Measurements from ENCODE around the gene CS. TPM values are rescaled to one million over a fixed set of nuclear protein-coding genes. Genes with fewer than 3 reads are reported as not detected.
"Not testable (repeated sequence)": the region's sequence is repeated elsewhere in the genome, so short reads cannot be mapped to it uniquely, and the experiment has no call there.

Gene CS
- polyA plus RNA-seq, 3 donors = 82.8 to 289 (median 83.0) TPM

GRCh38 chr12:56288705-56289387 lies 11.3 kb downstream of the CS start:
- WGBS, 3 donors = 78 to 89% (median 83%) methylated on average over 3 of the region's 3 CpGs
- H3K27ac ChIP-seq (ENCODE audit: low read depth, low read length) = no peak overlapping the region

GRCh38 chr12:56286044-56286830 lies 13.9 kb downstream of the CS start:
- WGBS, 3 donors = 16 to 34% (median 28%) methylated on average over 4 of the region's 4 CpGs
- no peak overlapping the region for H3K27ac ChIP-seq (ENCODE audit: low read depth, low read length)

GRCh38 chr12:56284263-56284662 lies 15.9 kb downstream of the CS start:
- WGBS, 3 donors = 85 to 93% (median 93%) methylated on average over 5 of the region's 5 CpGs
- not testable (repeated sequence) for H3K27ac ChIP-seq (ENCODE audit: low read depth, low read length)

GRCh38 chr12:56282579-56282978 lies 17.6 kb downstream of the CS start:
- H3K27ac ChIP-seq (ENCODE audit: low read depth, low read length) = no peak overlapping the region
- 94 to 97% (median 97%) methylated on average over 2 of the region's 2 CpGs for WGBS, 3 donors

GRCh38 chr12:56282030-56282429 lies 18.1 kb downstream of the CS start:
- no peak overlapping the region for H3K27ac ChIP-seq (ENCODE audit: low read depth, low read length)
- WGBS, 3 donors = 72 to 89% (median 77%) methylated on average over 6 of the region's 6 CpGs

GRCh38 chr12:56280849-56281248 lies 19.3 kb downstream of the CS start:
- no peak overlapping the region for H3K27ac ChIP-seq (ENCODE audit: low read depth, low read length)

- WGBS, 3 donors = 94 to 95% (median 94%) methylated on average over 3 of the region's 3 CpGs
- no peak overlapping the region for H3K27ac ChIP-seq (ENCODE audit: low read depth, low read length)
Measured at GRCh38 chr12:56278905-56279304, 21.2 kb downstream of the CS start.

GRCh38 chr12:56274299-56274698 lies 25.8 kb downstream of the CS start:
- no peak overlapping the region for H3K27ac ChIP-seq (ENCODE audit: low read depth, low read length)
- WGBS, 3 donors = 96 to 100% (median 100%) methylated on average over 2 of the region's 2 CpGs

GRCh38 chr12:56272468-56272867 lies 27.7 kb downstream of the CS start:
- 80 to 91% (median 86%) methylated on average over 2 of the region's 2 CpGs for WGBS, 3 donors
- H3K27ac ChIP-seq (ENCODE audit: low read depth, low read length) = not testable (repeated sequence)

GRCh38 chr12:56271031-56271430 lies 29.1 kb downstream of the CS start:
- H3K27ac ChIP-seq (ENCODE audit: low read depth, low read length) = no peak overlapping the region
- WGBS, 3 donors = 7 to 26% (median 19%) methylated on average over 1 of the region's 1 CpG

- 18 to 28% (median 26%) methylated on average over 21 of the region's 21 CpGs for WGBS, 3 donors
- H3K27ac ChIP-seq (ENCODE audit: low read depth, low read length) = no peak overlapping the region
Measured at GRCh38 chr12:56267443-56268071, 32.6 kb downstream of the CS start.

- WGBS, 3 donors = 0 to 1% (median 0%) methylated on average over 47 to 68 of the region's 68 CpGs
- no peak within 1 kb of the TSS for H3K27ac ChIP-seq (ENCODE audit: low read depth, low read length)
Measured at GRCh38 chr12:56266693-56267442, 33.3 kb downstream of the CS start, which contains the start of gene COQ10A. Gene COQ10A, plus strand, starts transcription at chr12:56266942. Its CDS starts 177 bp downstream, at chr12:56267119.

- WGBS, 3 donors = 48 to 56% (median 56%) methylated on average over 16 of the region's 16 CpGs
- not testable (repeated sequence) for H3K27ac ChIP-seq (ENCODE audit: low read depth, low read length)
Measured at GRCh38 chr12:56266068-56266692, 34.0 kb downstream of the CS start.

GRCh38 chr12:56262955-56263354 lies 37.2 kb downstream of the CS start:
- 88 to 94% (median 89%) methylated on average over 7 of the region's 7 CpGs for WGBS, 3 donors
- not testable (repeated sequence) for H3K27ac ChIP-seq (ENCODE audit: low read depth, low read length)

GRCh38 chr12:56261503-56262232 lies 38.5 kb downstream of the CS start:
- no peak overlapping the region for H3K27ac ChIP-seq (ENCODE audit: low read depth, low read length)
- 84 to 87% (median 84%) methylated on average over 5 of the region's 5 CpGs for WGBS, 3 donors

- 87 to 92% (median 91%) methylated on average over 3 of the region's 3 CpGs for WGBS, 3 donors
- H3K27ac ChIP-seq (ENCODE audit: low read depth, low read length) = no peak overlapping the region
Measured at GRCh38 chr12:56260921-56261320, 39.2 kb downstream of the CS start.

GRCh38 chr12:56260380-56260779 lies 39.8 kb downstream of the CS start:
- no peak overlapping the region for H3K27ac ChIP-seq (ENCODE audit: low read depth, low read length)
- WGBS, 3 donors = 87 to 95% (median 95%) methylated on average over 8 of the region's 8 CpGs

GRCh38 chr12:56258820-56259183 lies 41.3 kb downstream of the CS start:
- no peak overlapping the region for H3K27ac ChIP-seq (ENCODE audit: low read depth, low read length)
- 9 to 12% (median 11%) methylated on average over 9 of the region's 9 CpGs for WGBS, 3 donors
